Measurements from ENCODE around the gene BCAS3.

The BCAS3 gene

GRCh38 chr17:61106354-61106753 lies 428.7 kb downstream of the BCAS3 start:
- Histone ChIP-seq H3K4me2 (ENCODE audit: low read length) (no peak overlapping the region), H2AFZ (ENCODE audit: low read depth, low read length) (no peak overlapping the region), H4K20me1 (ENCODE audit: insufficient read depth, low read length) (no peaks in the 10 kb centered on the region), H3K27me3 (ENCODE audit: low read depth, low read length) (no peaks in the 10 kb centered on the region), H3K9me3 (ENCODE audit: insufficient read depth, low read length) (no peaks in the 10 kb centered on the region), H3K27ac (ENCODE audit: low read length) (no peak overlapping the region), H3K4me1 (ENCODE audit: low read length) (no peaks in the 10 kb centered on the region), H3K36me3 (replicated peaks; ENCODE audit: low read depth, low read length) (no peaks in the 10 kb centered on the region), H3K9ac (ENCODE audit: low read length) (no peak overlapping the region), H3K79me2 (ENCODE audit: low read length) (no peaks in the 10 kb centered on the region), H3K4me3 (ENCODE audit: low read length) (no peak overlapping the region)
- TF ChIP-seq CTCF (IDR thresholded peaks at IDR 0.05; ENCODE audit: low read depth, low read length): no peak
- TF ChIP-seq EZH2phosphoT487 (IDR thresholded peaks at IDR 0.05; ENCODE audit: low read depth): no peak

- H3K79me2 ChIP-seq (ENCODE audit: low read length): no peaks in the 10 kb centered on the region
- H3K9me3 ChIP-seq (ENCODE audit: insufficient read depth, low read length): peaks cover 4% of the 10 kb centered on the region; the same call in 1 of the 2 replicates
- no peak overlapping the region for H3K4me2 ChIP-seq (ENCODE audit: low read length)
- H3K27me3 ChIP-seq (ENCODE audit: low read depth, low read length): no peaks in the 10 kb centered on the region
- no peaks in the 10 kb centered on the region for H3K36me3 ChIP-seq (replicated peaks; ENCODE audit: low read depth, low read length)
- H3K9ac ChIP-seq (ENCODE audit: low read length): no peak overlapping the region
- H4K20me1 ChIP-seq (ENCODE audit: insufficient read depth, low read length): no peaks in the 10 kb centered on the region
- TF ChIP-seq CTCF (IDR thresholded peaks at IDR 0.05; ENCODE audit: low read depth, low read length) (no peak), EZH2phosphoT487 (IDR thresholded peaks at IDR 0.05; ENCODE audit: low read depth) (no peak)
- H3K27ac ChIP-seq (ENCODE audit: low read length): no peak overlapping the region
- no peak overlapping the region for H3K4me3 ChIP-seq (ENCODE audit: low read length)
- no peak overlapping the region for H2AFZ ChIP-seq (ENCODE audit: low read depth, low read length)
- no peaks in the 10 kb centered on the region for H3K4me1 ChIP-seq (ENCODE audit: low read length)
These were observed 438.9 kb downstream of the BCAS3 start for GRCh38 chr17:61116577-61116976.

- Histone ChIP-seq H3K27ac (ENCODE audit: low read length) (no peak overlapping the region), H3K79me2 (ENCODE audit: low read length) (no peaks in the 10 kb centered on the region), H3K4me2 (ENCODE audit: low read length) (no peak overlapping the region), H4K20me1 (ENCODE audit: insufficient read depth, low read length) (no peaks in the 10 kb centered on the region), H3K9me3 (ENCODE audit: insufficient read depth, low read length) (peaks cover 4% of the 10 kb centered on the region; the same call in 1 of the 2 replicates), H3K9ac (ENCODE audit: low read length) (no peak overlapping the region), H3K27me3 (ENCODE audit: low read depth, low read length) (no peaks in the 10 kb centered on the region), H3K4me1 (ENCODE audit: low read length) (no peaks in the 10 kb centered on the region), H3K4me3 (ENCODE audit: low read length) (no peak overlapping the region), H3K36me3 (replicated peaks; ENCODE audit: low read depth, low read length) (no peaks in the 10 kb centered on the region), H2AFZ (ENCODE audit: low read depth, low read length) (no peak overlapping the region)
- TF ChIP-seq CTCF (IDR thresholded peaks at IDR 0.05; ENCODE audit: low read depth, low read length) (no peak), EZH2phosphoT487 (IDR thresholded peaks at IDR 0.05; ENCODE audit: low read depth) (no peak)
These were observed 440.3 kb downstream of the BCAS3 start for GRCh38 chr17:61117983-61118382.

- Histone ChIP-seq H3K4me3 (ENCODE audit: low read length) (no peak overlapping the region), H3K27me3 (ENCODE audit: low read depth, low read length) (no peaks in the 10 kb centered on the region), H4K20me1 (ENCODE audit: insufficient read depth, low read length) (no peaks in the 10 kb centered on the region), H3K4me2 (ENCODE audit: low read length) (no peak overlapping the region), H3K4me1 (ENCODE audit: low read length) (no peaks in the 10 kb centered on the region), H3K27ac (ENCODE audit: low read length) (no peak overlapping the region), H3K79me2 (ENCODE audit: low read length) (no peaks in the 10 kb centered on the region), H2AFZ (ENCODE audit: low read depth, low read length) (no peak overlapping the region), H3K9me3 (ENCODE audit: insufficient read depth, low read length) (peaks cover 4% of the 10 kb centered on the region; the same call in 1 of the 2 replicates), H3K9ac (ENCODE audit: low read length) (no peak overlapping the region), H3K36me3 (replicated peaks; ENCODE audit: low read depth, low read length) (no peaks in the 10 kb centered on the region)
- TF ChIP-seq CTCF (IDR thresholded peaks at IDR 0.05; ENCODE audit: low read depth, low read length) (no peak), EZH2phosphoT487 (IDR thresholded peaks at IDR 0.05; ENCODE audit: low read depth) (no peak)
These were observed 441.2 kb downstream of the BCAS3 start for GRCh38 chr17:61118871-61119270.

All from OCI-LY3 (cell line).